Karpas-422 (cell line): ENCODE measurements around the gene OR10S1. TPM values are rescaled to one million over a fixed set of nuclear protein-coding genes. Genes with fewer than 3 reads are reported as not detected.
"Not testable (repeated sequence)": the region's sequence is repeated elsewhere in the genome, so short reads cannot be mapped to it uniquely, and the experiment has no call there.

ENCODE experiments used
- DNase-seq: peaks from one replicate; pipeline ENCODE4 v3.0.0-alpha.2; 2015
- H2AFZ ChIP-seq: fragments of 200-600 bp; sonication (generic); 2 replicates; pipeline ENCODE4 v1.6.1; 2014; ENCODE audit warnings: antibody characterized with exemption, low read length, mixed read lengths
- H3K27ac ChIP-seq: fragments of 200-600 bp; sonication (generic); 2 replicates; pipeline ENCODE4 v1.5.1; 2014; ENCODE audit warnings: mild to moderate bottlenecking, low read length, moderate library complexity
- H3K27me3 ChIP-seq: fragments of 200-600 bp; sonication (generic); 2 replicates; pipeline ENCODE4 v1.6.1; 2014; ENCODE audit warnings: low read length, mixed read lengths
- H3K36me3 ChIP-seq: fragments of 200-600 bp; sonication (generic); 2 replicates; pipeline ENCODE4 v1.6.1; 2014; ENCODE audit warnings: low read length, mixed read lengths; ENCODE audit not compliant: insufficient read depth
- H3K4me1 ChIP-seq: fragments of 200-600 bp; sonication (generic); 2 replicates; pipeline ENCODE4 v1.6.1; 2014; ENCODE audit warnings: mild to moderate bottlenecking, low read length, mixed read lengths
- H3K4me2 ChIP-seq: fragments of 200-600 bp; sonication (generic); 2 replicates; pipeline ENCODE4 v1.6.1; 2014; ENCODE audit warnings: low read length, low read depth, mild to moderate bottlenecking; ENCODE audit not compliant: poor library complexity, severe bottlenecking
- H3K4me3 ChIP-seq: fragments of 200-600 bp; sonication (generic); 2 replicates; pipeline ENCODE4 v1.5.1; 2014; ENCODE audit warnings: mild to moderate bottlenecking, antibody characterized with exemption, low read length, mixed read lengths
- H3K79me2 ChIP-seq: fragments of 200-600 bp; sonication (generic); 2 replicates; pipeline ENCODE4 v1.6.1; 2014; ENCODE audit warnings: mild to moderate bottlenecking, low read length, mixed read lengths
- H3K9ac ChIP-seq: fragments of 200-600 bp; sonication (generic); 2 replicates; pipeline ENCODE4 v1.6.0; 2014; ENCODE audit warnings: low read length
- H3K9me2 ChIP-seq: fragments of 200-600 bp; sonication (generic), shearing (Covaris generic); replicated peaks from 2 replicates; pipeline ENCODE4 v1.6.0; 2014; ENCODE audit warnings: mild to moderate bottlenecking, low read length, moderate library complexity; ENCODE audit not compliant: insufficient read depth
- H3K9me3 ChIP-seq: fragments of 300-700, 200-600 bp; sonication (generic); 2 replicates; pipeline ENCODE4 v1.6.1; 2014; ENCODE audit warnings: low read length, mixed read lengths
- H4K20me1 ChIP-seq: fragments of 200-600 bp; sonication (generic); 2 replicates; pipeline ENCODE4 v1.6.1; 2014; ENCODE audit warnings: mild to moderate bottlenecking, antibody characterized with exemption, low read length, low read depth; ENCODE audit not compliant: insufficient read depth
- total RNA-seq: library from RNA; depleted of rRNA; stranded (reverse); fragments of >200 nt; shearing (Covaris generic); gene quantifications from 2 replicates; pipeline ENCODE4 v1.2.3, GENCODE V29; 2014; ENCODE audit warnings: low replicate concordance; rRNA removed

Gene OR10S1
- not detected in 2 replicates for total RNA-seq

GRCh38 chr11:123977731-123978347 is at the start of gene OR10S1:
Gene OR10S1, minus strand, starts transcription at chr11:123977781. Its CDS starts 117 bp downstream, at chr11:123977664.
- Histone ChIP-seq H3K36me3 (no peaks in the 10 kb centered on the region), H3K79me2 (no peaks in the 10 kb centered on the region), H3K9me2 (no peaks in the 10 kb centered on the region), H4K20me1 (no peaks in the 10 kb centered on the region), H2AFZ (no peak within 1 kb of the TSS), H3K4me1 (no peaks in the 10 kb centered on the region), H3K9me3 (no peaks in the 10 kb centered on the region), H3K4me3 (no peak within 1 kb of the TSS), H3K9ac (no peak within 1 kb of the TSS), H3K27ac (no peak within 1 kb of the TSS), H3K27me3 (no peaks in the 10 kb centered on the region), H3K4me2 (no peak within 1 kb of the TSS)
- no peak for DNase-seq

GRCh38 chr11:124026498-124026897 is 48.9 kb upstream of the OR10S1 start, which contains the start of gene OR10G8:
Gene OR10G8, plus strand, starts transcription at chr11:124026798. Its CDS starts 2,825 bp downstream, at chr11:124029623.
- Histone ChIP-seq H3K36me3 (no peaks in the 10 kb centered on the region), H3K27me3 (no peaks in the 10 kb centered on the region), H3K4me3 (no peak within 1 kb of the TSS), H3K9me3 (no peaks in the 10 kb centered on the region), H3K4me2 (no peak within 1 kb of the TSS), H4K20me1 (no peaks in the 10 kb centered on the region), H3K4me1 (no peaks in the 10 kb centered on the region), H2AFZ (no peak within 1 kb of the TSS), H3K79me2 (no peaks in the 10 kb centered on the region), H3K27ac (no peak within 1 kb of the TSS), H3K9ac (no peak within 1 kb of the TSS), H3K9me2 (no peaks in the 10 kb centered on the region)
- no peak for DNase-seq

GRCh38 chr11:124015837-124016236 is 38.3 kb upstream of the OR10S1 start:
- H3K27me3 ChIP-seq, H2AFZ ChIP-seq, H3K4me3 ChIP-seq, H3K79me2 ChIP-seq, H3K9me2 ChIP-seq, H3K27ac ChIP-seq, H3K9me3 ChIP-seq, H3K36me3 ChIP-seq, H3K4me2 ChIP-seq, H3K4me1 ChIP-seq, H3K9ac ChIP-seq, H4K20me1 ChIP-seq, DNase-seq: not testable (repeated sequence)

GRCh38 chr11:124012697-124013096 is 35.1 kb upstream of the OR10S1 start, which contains the start of gene OR10G4:
Gene OR10G4, plus strand, starts transcription at chr11:124012997. Its CDS starts 2,578 bp downstream, at chr11:124015575.
- H3K36me3 ChIP-seq = no peaks in the 10 kb centered on the region
- DNase-seq = no peak
- no peak within 1 kb of the TSS for H3K27ac ChIP-seq
- no peaks in the 10 kb centered on the region for H3K79me2 ChIP-seq
- H3K27me3 ChIP-seq = no peaks in the 10 kb centered on the region
- no peaks in the 10 kb centered on the region for H3K9me2 ChIP-seq
- no peaks in the 10 kb centered on the region for H4K20me1 ChIP-seq
- H2AFZ ChIP-seq = no peak within 1 kb of the TSS
- H3K9ac ChIP-seq = no peak within 1 kb of the TSS
- H3K4me1 ChIP-seq = no peaks in the 10 kb centered on the region
- H3K4me3 ChIP-seq = no peak within 1 kb of the TSS
- H3K4me2 ChIP-seq = no peak within 1 kb of the TSS
- no peaks in the 10 kb centered on the region for H3K9me3 ChIP-seq

- H4K20me1 ChIP-seq = no peaks in the 10 kb centered on the region
- H3K36me3 ChIP-seq = no peaks in the 10 kb centered on the region
- no peak within 1 kb of the TSS for H3K4me2 ChIP-seq
- no peak within 1 kb of the TSS for H3K9ac ChIP-seq
- no peaks in the 10 kb centered on the region for H3K9me2 ChIP-seq
- H3K79me2 ChIP-seq = no peaks in the 10 kb centered on the region
- no peaks in the 10 kb centered on the region for H3K27me3 ChIP-seq
- DNase-seq = no peak
- H2AFZ ChIP-seq = no peak within 1 kb of the TSS
- no peaks in the 10 kb centered on the region for H3K9me3 ChIP-seq
- H3K4me3 ChIP-seq = no peak within 1 kb of the TSS
- no peaks in the 10 kb centered on the region for H3K4me1 ChIP-seq
- no peak within 1 kb of the TSS for H3K27ac ChIP-seq
These were observed 17.5 kb upstream of the OR10S1 start, which contains the start of gene OR10G6 for GRCh38 chr11:123995119-123995518. Gene OR10G6, minus strand, starts transcription at chr11:123995161. Its CDS starts 0 bp downstream, at chr11:123995161.

- no peak overlapping the region for H3K9ac ChIP-seq
- H2AFZ ChIP-seq = no peak overlapping the region
- no peaks in the 10 kb centered on the region for H3K27me3 ChIP-seq
- H4K20me1 ChIP-seq = no peaks in the 10 kb centered on the region
- no peaks in the 10 kb centered on the region for H3K9me2 ChIP-seq
- no peak for DNase-seq
- H3K79me2 ChIP-seq = no peaks in the 10 kb centered on the region
- no peaks in the 10 kb centered on the region for H3K36me3 ChIP-seq
- no peak overlapping the region for H3K4me2 ChIP-seq
- no peaks in the 10 kb centered on the region for H3K9me3 ChIP-seq
- H3K4me1 ChIP-seq = no peaks in the 10 kb centered on the region
- H3K4me3 ChIP-seq = no peak overlapping the region
- H3K27ac ChIP-seq = no peak overlapping the region
These were observed 1.7 kb upstream of the OR10S1 start for GRCh38 chr11:123979311-123979710.

GRCh38 chr11:123976770-123977560 is 616 bp downstream of the OR10S1 start:
- Histone ChIP-seq H4K20me1 (no peaks in the 10 kb centered on the region), H3K4me2 (no peak overlapping the region), H3K36me3 (no peaks in the 10 kb centered on the region), H3K27me3 (no peaks in the 10 kb centered on the region), H3K4me3 (no peak overlapping the region), H3K27ac (no peak overlapping the region), H3K4me1 (no peaks in the 10 kb centered on the region), H3K79me2 (no peaks in the 10 kb centered on the region), H2AFZ (no peak overlapping the region), H3K9me3 (no peaks in the 10 kb centered on the region), H3K9ac (no peak overlapping the region), H3K9me2 (no peaks in the 10 kb centered on the region)
- DNase-seq = no peak

GRCh38 chr11:123973816-123974215 is 3.8 kb downstream of the OR10S1 start:
- no peaks in the 10 kb centered on the region for H3K9me3 ChIP-seq
- no peak overlapping the region for H3K9ac ChIP-seq
- no peaks in the 10 kb centered on the region for H3K36me3 ChIP-seq
- H2AFZ ChIP-seq = no peak overlapping the region
- H4K20me1 ChIP-seq = no peaks in the 10 kb centered on the region
- no peak overlapping the region for H3K4me2 ChIP-seq
- H3K27me3 ChIP-seq = no peaks in the 10 kb centered on the region
- H3K9me2 ChIP-seq = no peaks in the 10 kb centered on the region
- H3K27ac ChIP-seq = no peak overlapping the region
- H3K4me1 ChIP-seq = no peaks in the 10 kb centered on the region
- no peak overlapping the region for H3K4me3 ChIP-seq
- H3K79me2 ChIP-seq = no peaks in the 10 kb centered on the region
- DNase-seq = no peak
